Tibial artery (tissue), 4 donors: ENCODE measurements around the gene ADM.

Experiments used
- DNase-seq, 2 donors: peaks; one replicate each; pipeline ENCODE4 v3.0.0-alpha.2; 2019
- H3K27ac ChIP-seq, 2 donors: fragments of 200-600 bp; sonication (generic) in 1 of 2; 1 replicate in 1 of 2; 2 replicates in 1 of 2; pipeline ENCODE4 v1.5.1; 2018 to 2019; ENCODE audit warnings: mild to moderate bottlenecking in 1 of 2
- H3K27me3 ChIP-seq, 2 donors: fragments of 200-600 bp; sonication (generic) in 1 of 2; one replicate each; pipeline versions ENCODE4 v1.5.1 to v1.6.0; 2016 to 2019
- H3K36me3 ChIP-seq, 3 donors: fragments of 200-600 bp; sonication (generic) in 2 of 3; one replicate each; pipeline ENCODE4 v1.5.1; 2016 to 2019; ENCODE audit warnings: mild to moderate bottlenecking in 2 of 3
- H3K4me1 ChIP-seq, 4 donors: fragments of 200-600 bp; sonication (generic) in 2 of 4; 1 replicate in 3 of 4; 2 replicates in 1 of 4; pipeline ENCODE4 v1.5.1; 2016 to 2019
- H3K4me3 ChIP-seq, 2 donors: fragments of 200-600 bp; sonication (generic) in 1 of 2; 1 replicate in 1 of 2; 2 replicates in 1 of 2; pipeline ENCODE4 v1.5.1; 2018 to 2019; ENCODE audit warnings: mild to moderate bottlenecking in 2 of 2
- H3K9me3 ChIP-seq, 3 donors: fragments of 200-600 bp; sonication (generic) in 1 of 3; one replicate each; pipeline ENCODE4 v1.5.1; 2016 to 2019
- intact Hi-C: fragments of 100-400 bp; cut with DNase I; formaldehyde crosslinking; loops from one replicate; pipeline ENCODE4 v1.15.0; 2023; ENCODE audit warnings: low total_unique reads
- TF ChIP-seq, protein P1 (sequence below), 2 experiments: fragments of 200-600 bp in 1 of 2; fragments of 450-650 bp in 1 of 2; IDR thresholded peaks; one replicate each; pipeline ENCODE4 v1.5.1; 2017 to 2019; ENCODE audit warnings: antibody characterized with exemption in 2 of 2, mild to moderate bottlenecking in 1 of 2, moderate library complexity in 1 of 2

ADM gene

DNA sequence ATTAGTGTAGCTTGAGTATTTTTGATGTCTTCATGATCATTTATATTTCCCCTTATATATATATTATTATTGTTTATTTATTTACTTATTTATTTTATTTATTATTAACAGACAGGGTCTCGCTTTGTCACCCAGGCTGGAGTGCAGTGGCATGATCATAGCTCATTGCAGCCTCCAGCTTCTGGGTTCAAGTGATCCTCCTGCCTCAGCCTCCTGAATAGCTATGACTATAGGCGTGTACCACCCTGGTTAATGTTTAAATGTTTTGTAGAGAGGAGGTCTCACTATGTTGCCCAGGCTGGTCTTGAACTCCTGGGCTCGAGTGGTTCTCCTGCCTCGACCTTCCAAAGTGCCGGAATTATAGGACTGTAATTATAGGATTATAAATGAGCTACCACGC, 10.2 kb downstream of the ADM start:
- H3K27me3 ChIP-seq, result no peaks in the 10 kb centered on the region
- no peak for DNase-seq
- TF ChIP-seq, protein P1, sequence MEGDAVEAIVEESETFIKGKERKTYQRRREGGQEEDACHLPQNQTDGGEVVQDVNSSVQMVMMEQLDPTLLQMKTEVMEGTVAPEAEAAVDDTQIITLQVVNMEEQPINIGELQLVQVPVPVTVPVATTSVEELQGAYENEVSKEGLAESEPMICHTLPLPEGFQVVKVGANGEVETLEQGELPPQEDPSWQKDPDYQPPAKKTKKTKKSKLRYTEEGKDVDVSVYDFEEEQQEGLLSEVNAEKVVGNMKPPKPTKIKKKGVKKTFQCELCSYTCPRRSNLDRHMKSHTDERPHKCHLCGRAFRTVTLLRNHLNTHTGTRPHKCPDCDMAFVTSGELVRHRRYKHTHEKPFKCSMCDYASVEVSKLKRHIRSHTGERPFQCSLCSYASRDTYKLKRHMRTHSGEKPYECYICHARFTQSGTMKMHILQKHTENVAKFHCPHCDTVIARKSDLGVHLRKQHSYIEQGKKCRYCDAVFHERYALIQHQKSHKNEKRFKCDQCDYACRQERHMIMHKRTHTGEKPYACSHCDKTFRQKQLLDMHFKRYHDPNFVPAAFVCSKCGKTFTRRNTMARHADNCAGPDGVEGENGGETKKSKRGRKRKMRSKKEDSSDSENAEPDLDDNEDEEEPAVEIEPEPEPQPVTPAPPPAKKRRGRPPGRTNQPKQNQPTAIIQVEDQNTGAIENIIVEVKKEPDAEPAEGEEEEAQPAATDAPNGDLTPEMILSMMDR (IDR thresholded peaks at IDR 0.05), result no peak
- H3K27ac ChIP-seq, result no peak overlapping the region
- H3K36me3 ChIP-seq, result no peaks in the 10 kb centered on the region
- H3K4me3 ChIP-seq, result no peak overlapping the region
- no peaks in the 10 kb centered on the region for H3K9me3 ChIP-seq
- H3K4me1 ChIP-seq, result peaks cover 0 to 2% (median 0%) of the 10 kb centered on the region in 4 donors
- intact Hi-C loops, result no loop called here

DNA sequence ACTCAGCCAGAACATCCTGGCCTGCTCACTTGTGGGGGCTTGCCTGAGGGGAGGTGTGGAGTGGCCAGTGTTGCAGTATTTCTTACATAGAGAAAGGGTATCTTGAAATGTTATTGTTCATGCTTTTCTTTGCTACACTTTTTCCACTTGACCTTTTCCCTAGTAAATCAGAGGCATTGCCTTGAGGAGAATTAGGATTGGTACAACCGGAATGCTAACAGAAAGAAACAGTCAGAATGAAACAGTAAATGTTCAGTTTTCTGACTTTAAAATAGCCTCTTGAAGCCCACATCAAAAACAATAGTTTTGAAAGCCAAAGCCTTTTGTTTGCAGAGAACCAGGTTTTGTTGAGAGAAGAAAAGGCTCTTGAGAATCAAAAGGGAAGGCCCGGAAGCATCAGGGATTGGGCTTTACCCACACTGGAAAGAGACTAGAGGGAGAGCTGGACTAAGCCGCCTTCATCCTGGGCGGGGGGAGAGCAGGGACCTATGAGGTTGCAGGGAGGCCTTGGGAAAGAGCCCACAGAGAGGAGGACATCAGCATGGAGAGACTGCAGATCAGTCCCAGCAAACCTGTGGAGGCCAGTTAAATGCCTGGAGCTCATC, 12.4 kb downstream of the ADM start:
- no peak overlapping the region for H3K27ac ChIP-seq
- H3K4me1 ChIP-seq, result peaks cover 0 to 7% (median under 1%) of the 10 kb centered on the region in 4 donors
- no peaks in the 10 kb centered on the region for H3K27me3 ChIP-seq
- DNase-seq, result no peak
- no peaks in the 10 kb centered on the region for H3K36me3 ChIP-seq
- no peaks in the 10 kb centered on the region for H3K9me3 ChIP-seq
- no peak overlapping the region for H3K4me3 ChIP-seq
- intact Hi-C loops, result no loop called here
- TF ChIP-seq, protein P1 (IDR thresholded peaks at IDR 0.05), result no peak

DNA sequence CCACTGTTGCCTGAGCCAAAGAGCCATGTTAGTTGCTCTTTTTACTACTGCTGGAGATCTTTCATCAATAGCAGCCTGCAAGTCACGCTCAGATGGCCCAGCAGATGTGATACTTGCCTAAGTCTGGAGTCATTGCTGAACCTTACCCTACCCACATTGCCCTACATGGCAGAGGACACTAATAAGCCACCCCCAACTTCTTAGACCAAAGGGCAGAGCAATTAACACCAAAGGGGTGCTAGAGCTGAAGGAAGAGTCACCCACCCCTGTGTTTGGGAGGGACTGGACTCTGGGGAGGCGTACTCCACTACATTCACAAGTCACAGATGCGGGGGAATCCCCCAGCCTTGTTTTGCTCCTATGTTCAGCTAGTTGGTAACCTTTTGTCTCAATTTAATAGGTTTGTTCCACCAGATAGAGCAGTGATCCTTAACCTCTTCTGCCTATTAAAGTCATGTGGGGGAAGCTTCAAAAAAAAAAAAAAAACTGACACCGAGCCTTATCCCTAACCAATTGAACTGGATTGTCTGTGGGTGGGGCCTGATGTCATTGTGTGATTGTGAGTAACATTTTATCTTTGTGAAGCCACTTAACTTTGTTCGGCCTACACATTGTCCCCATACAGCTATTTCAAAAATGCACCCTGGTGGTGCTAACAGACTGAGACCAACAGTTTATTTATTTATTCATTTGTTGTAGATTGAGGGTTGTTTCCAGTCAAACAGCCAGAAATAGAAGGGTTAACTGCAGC, 13.1 kb downstream of the ADM start:
- no peaks in the 10 kb centered on the region for H3K36me3 ChIP-seq
- no peak for DNase-seq
- TF ChIP-seq, protein P1 (IDR thresholded peaks at IDR 0.05), result no peak
- H3K27me3 ChIP-seq, result no peaks in the 10 kb centered on the region
- intact Hi-C loops, result no loop called here
- H3K4me3 ChIP-seq, result no peak overlapping the region
- H3K27ac ChIP-seq, result no peak overlapping the region
- no peaks in the 10 kb centered on the region for H3K9me3 ChIP-seq
- H3K4me1 ChIP-seq, result peaks cover 0 to 14% (median 6%) of the 10 kb centered on the region in 4 donors

DNA sequence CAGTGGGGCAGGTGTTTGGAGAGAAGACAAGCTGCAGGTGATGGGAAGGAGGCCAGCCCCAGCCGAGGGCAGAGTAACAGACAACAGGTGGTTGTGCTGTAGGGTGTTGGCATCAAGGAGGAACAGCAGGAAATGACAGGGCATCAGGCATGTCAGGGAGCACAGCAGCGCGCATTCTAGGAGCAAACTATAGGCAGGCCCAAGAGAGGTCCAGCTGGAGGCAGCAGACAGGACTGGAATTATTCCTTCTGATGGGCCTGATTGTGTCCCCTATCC, 13.6 kb downstream of the ADM start:
- intact Hi-C loops, result no loop called here

DNA sequence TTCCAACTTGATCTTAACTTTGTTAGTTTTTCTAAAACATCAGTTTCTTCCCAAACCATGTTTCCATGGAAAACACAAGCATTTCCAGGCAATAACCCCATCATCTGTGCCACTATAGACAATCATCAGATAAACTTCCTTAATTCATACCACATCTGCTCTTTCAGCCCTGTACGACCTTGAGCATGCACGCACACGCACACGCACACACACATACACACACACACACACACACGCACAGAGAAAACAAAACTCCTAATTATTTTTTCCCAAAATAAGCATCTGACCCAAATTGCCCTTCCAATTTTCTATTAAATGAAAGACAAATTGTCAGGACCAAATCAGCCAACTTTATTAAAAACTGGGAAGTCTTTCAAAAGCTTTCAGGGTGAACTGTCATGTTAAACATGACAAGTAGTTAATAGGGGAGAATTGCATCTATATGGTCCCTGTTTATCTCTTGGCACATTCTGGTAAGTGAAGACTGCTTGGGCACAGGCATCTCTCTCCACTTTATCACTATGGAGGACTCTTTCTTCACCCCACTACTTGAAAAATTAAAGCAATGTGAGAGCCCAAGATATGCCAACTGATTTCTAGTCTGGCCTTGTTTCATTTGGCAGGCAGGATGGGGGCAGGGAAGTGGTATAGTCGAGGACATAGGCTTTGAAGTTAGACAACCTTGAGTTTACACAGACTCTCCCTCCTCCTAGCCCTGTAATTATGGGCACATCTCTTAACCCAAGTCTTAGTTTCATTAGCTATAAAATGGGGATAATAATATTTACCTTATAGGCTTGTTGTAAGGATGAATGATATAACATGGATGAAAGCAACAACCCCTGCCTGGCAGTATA, 15.1 kb downstream of the ADM start:
- no peaks in the 10 kb centered on the region for H3K36me3 ChIP-seq
- peak overlapping the region in 1 of 2 donors; percentile 11 for H3K27ac ChIP-seq
- H3K27me3 ChIP-seq, result no peaks in the 10 kb centered on the region
- intact Hi-C loops, result loop anchor here (5.0 kb wide), 1 partner anchor 563 kb away; no protein-coding TSS in a partner anchor
- TF ChIP-seq, protein P1 (IDR thresholded peaks at IDR 0.05), result no peak
- no peak for DNase-seq
- no peaks in the 10 kb centered on the region for H3K9me3 ChIP-seq
- H3K4me1 ChIP-seq, result peaks cover 0 to 32% (median 9%) of the 10 kb centered on the region in 4 donors
- no peak overlapping the region for H3K4me3 ChIP-seq

More for the DNA sequence above, 13.6 kb downstream of the ADM start:
- no peak for DNase-seq
- no peaks in the 10 kb centered on the region for H3K36me3 ChIP-seq
- H3K4me3 ChIP-seq, result no peak overlapping the region
- no peaks in the 10 kb centered on the region for H3K27me3 ChIP-seq
- TF ChIP-seq, protein P1 (IDR thresholded peaks at IDR 0.05), result no peak
- no peak overlapping the region for H3K27ac ChIP-seq
- peaks cover 0 to 18% (median 6%) of the 10 kb centered on the region in 4 donors for H3K4me1 ChIP-seq
- no peaks in the 10 kb centered on the region for H3K9me3 ChIP-seq
